Suprapubic skin (tissue), 4 donors: ENCODE data around the gene UPF2. TPM values are rescaled to one million over a fixed set of nuclear protein-coding genes. Genes with fewer than 3 reads are reported as not detected.
"Not testable (repeated sequence)": the region's sequence is repeated elsewhere in the genome, so short reads cannot be mapped to it uniquely, and the experiment has no call there.

Experiments used
- DNase-seq, 2 donors: peaks; one replicate each; pipeline ENCODE4 v3.0.0-alpha.2; 2019; ENCODE audit warnings: low spot score in 2 of 2
- H3K27ac ChIP-seq: fragments of 200-600 bp; sonication (generic); one replicate; pipeline ENCODE4 v1.5.1; 2019
- H3K27me3 ChIP-seq: fragments of 200-600 bp; sonication (generic); one replicate; pipeline ENCODE4 v1.5.1; 2019
- H3K36me3 ChIP-seq: fragments of 200-600 bp; sonication (generic); one replicate; pipeline ENCODE4 v1.5.1; 2019
- H3K4me1 ChIP-seq: fragments of 200-600 bp; sonication (generic); one replicate; pipeline ENCODE4 v1.5.1; 2019
- H3K4me3 ChIP-seq: fragments of 200-600 bp; sonication (generic); one replicate; pipeline ENCODE4 v1.5.1; 2019; ENCODE audit warnings: mild to moderate bottlenecking
- H3K9me3 ChIP-seq: fragments of 200-600 bp; sonication (generic); one replicate; pipeline ENCODE4 v1.5.1; 2019
- CTCF ChIP-seq, 2 donors: fragments of 200-600 bp in 1 of 2; fragments of 450-650 bp in 1 of 2; sonication (generic) in 1 of 2; IDR thresholded peaks; one replicate each; pipeline ENCODE4 v1.5.1; 2016 to 2019; ENCODE audit warnings: antibody characterized with exemption in 2 of 2, mild to moderate bottlenecking in 1 of 2, moderate library complexity in 1 of 2
- EP300 ChIP-seq: sonication (generic); formaldehyde crosslinking; IDR thresholded peaks from one replicate; pipeline ENCODE4 v1.6.1; 2017; ENCODE audit warnings: antibody characterized with exemption
- POLR2A ChIP-seq, 2 donors: fragments of 450-650 bp; IDR thresholded peaks; one replicate each; pipeline ENCODE4 v1.6.1; 2017; ENCODE audit warnings: antibody characterized with exemption in 2 of 2, mild to moderate bottlenecking in 2 of 2, moderate library complexity in 2 of 2
- POLR2AphosphoS5 ChIP-seq, 3 donors: sonication (generic); formaldehyde crosslinking; IDR thresholded peaks; one replicate each; pipeline ENCODE4 v1.6.1; 2017; ENCODE audit warnings: antibody characterized with exemption in 3 of 3
- WGBS: methylation state at CpG from one replicate; pipeline ENCODE4 v1.1.5; 2018; 5-methylcytosine and 5-hydroxymethylcytosine counted together
- total RNA-seq, 4 donors: library from RNA; depleted of rRNA; stranded (reverse); fragments of >200 nt; gene quantifications; one replicate each; pipeline ENCODE4 v1.1.0, GENCODE V29; 2016

UPF2 gene
- total RNA-seq, 4 donors from 2014 or later: 15.6 to 31.9 (median 16.1) TPM

- Histone ChIP-seq H3K9me3 (no peaks in the 10 kb centered on the region), H3K27ac (no peak overlapping the region), H3K4me1 (peaks cover 9% of the 10 kb centered on the region), H3K36me3 (peaks cover 5% of the 10 kb centered on the region), H3K27me3 (no peaks in the 10 kb centered on the region), H3K4me3 (no peak overlapping the region)
- 96% methylated on average over 2 of the region's 2 CpGs for WGBS
- DNase-seq: no peak
- TF ChIP-seq POLR2A (IDR thresholded peaks at IDR 0.05): no peak
- no peak for TF ChIP-seq CTCF (IDR thresholded peaks at IDR 0.05)
- no peak for TF ChIP-seq POLR2AphosphoS5 (IDR thresholded peaks at IDR 0.05)
- TF ChIP-seq EP300: no peak
Measured at GRCh38 chr10:12020574-12020973, 22.0 kb downstream of the UPF2 start.

- Histone ChIP-seq H3K4me1 (peaks cover 9% of the 10 kb centered on the region), H3K27ac (no peak overlapping the region), H3K9me3 (no peaks in the 10 kb centered on the region), H3K36me3 (peaks cover 5% of the 10 kb centered on the region), H3K4me3 (no peak overlapping the region), H3K27me3 (no peaks in the 10 kb centered on the region)
- DNase-seq: no peak
- 84% methylated on average over 9 of the region's 9 CpGs for WGBS
- TF ChIP-seq POLR2A (IDR thresholded peaks at IDR 0.05): no peak
- TF ChIP-seq EP300: no peak
- no peak for TF ChIP-seq CTCF (IDR thresholded peaks at IDR 0.05)
- no peak for TF ChIP-seq POLR2AphosphoS5 (IDR thresholded peaks at IDR 0.05)
Measured at GRCh38 chr10:12019283-12019971, 23.2 kb downstream of the UPF2 start.

DNA sequence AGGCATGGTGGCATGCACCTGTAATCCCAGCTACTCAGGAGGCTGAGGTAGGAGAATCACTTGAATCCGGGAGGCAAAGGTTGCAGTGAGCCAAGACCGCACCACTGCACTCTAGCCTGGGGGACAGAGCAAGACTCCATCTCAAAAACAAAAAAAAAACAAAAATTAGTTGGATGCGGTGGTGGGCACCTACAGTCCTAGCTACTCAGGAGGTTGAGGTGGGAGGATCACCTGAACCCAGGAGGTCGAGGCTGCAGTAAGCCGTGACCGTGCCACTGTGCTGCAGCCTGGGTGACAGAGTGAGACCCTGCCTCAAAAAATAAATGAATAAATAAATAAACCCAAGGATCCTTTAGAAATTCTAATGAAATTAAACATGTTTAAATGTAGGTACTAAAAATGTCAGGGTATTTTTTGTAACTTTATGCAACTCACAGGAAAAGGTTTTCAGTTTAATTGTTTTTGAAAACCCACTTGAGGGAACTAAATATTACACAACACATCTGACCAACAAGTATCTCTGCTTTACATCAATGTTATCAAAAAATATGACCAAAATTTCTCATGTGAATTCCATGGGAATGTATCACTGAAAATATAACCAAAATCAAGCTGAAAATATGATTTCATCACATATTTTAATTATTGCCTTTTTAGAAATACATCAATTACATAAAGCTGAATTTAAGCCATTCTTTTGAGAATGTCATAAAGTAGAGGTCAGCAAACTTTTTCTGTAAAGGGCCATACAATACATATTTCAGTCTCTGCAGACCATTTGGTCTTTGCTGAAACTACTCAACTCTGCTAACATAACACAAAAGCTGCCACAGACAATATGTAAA lies 23.9 kb downstream of the UPF2 start:
- peaks cover 6% of the 10 kb centered on the region for H3K36me3 ChIP-seq
- H3K4me1 ChIP-seq: peaks cover 9% of the 10 kb centered on the region
- no peaks in the 10 kb centered on the region for H3K9me3 ChIP-seq
- H3K27me3 ChIP-seq: no peaks in the 10 kb centered on the region
- WGBS: 96% methylated on average over 6 of the region's 6 CpGs
- no peak for TF ChIP-seq EP300
- no peak for TF ChIP-seq POLR2AphosphoS5 (IDR thresholded peaks at IDR 0.05)
- TF ChIP-seq POLR2A (IDR thresholded peaks at IDR 0.05): no peak
- TF ChIP-seq CTCF (IDR thresholded peaks at IDR 0.05): no peak
- DNase-seq: no peak
- H3K4me3 ChIP-seq: no peak overlapping the region
- no peak overlapping the region for H3K27ac ChIP-seq

GRCh38 chr10:12013926-12014325 lies 28.7 kb downstream of the UPF2 start:
- Histone ChIP-seq H3K4me3 (no peak overlapping the region), H3K27me3 (no peaks in the 10 kb centered on the region), H3K36me3 (peaks cover 33% of the 10 kb centered on the region), H3K9me3 (no peaks in the 10 kb centered on the region), H3K4me1 (no peaks in the 10 kb centered on the region), H3K27ac (no peak overlapping the region)
- DNase-seq: no peak
- TF ChIP-seq EP300: no peak
- TF ChIP-seq CTCF (IDR thresholded peaks at IDR 0.05): no peak
- TF ChIP-seq POLR2A (IDR thresholded peaks at IDR 0.05): no peak
- no peak for TF ChIP-seq POLR2AphosphoS5 (IDR thresholded peaks at IDR 0.05)
- WGBS: 100% methylated on average over 1 of the region's 1 CpG

GRCh38 chr10:12013391-12013790 lies 29.2 kb downstream of the UPF2 start:
- H3K4me3 ChIP-seq, H3K27ac ChIP-seq, H3K4me1 ChIP-seq, DNase-seq, H3K9me3 ChIP-seq, H3K27me3 ChIP-seq: not testable (repeated sequence)
- peaks cover 38% of the 10 kb centered on the region for H3K36me3 ChIP-seq
- WGBS: 96% methylated on average over 6 of the region's 6 CpGs
